Effector CD8-positive, alpha-beta T cell (primary cell): ENCODE measurements around the gene CFHR1.
"Not testable (repeated sequence)": the region's sequence is repeated elsewhere in the genome, so short reads cannot be mapped to it uniquely, and the experiment has no call there.

Experiments used
- DNase-seq: peaks from one replicate; lab custom pipeline; 2025; lab: John Stamatoyannopoulos, UW
- total RNA-seq, 4 experiments: gene quantifications; one replicate each; lab custom pipeline; 2026; lab: John Stamatoyannopoulos, UW

CFHR1 gene
- total RNA-seq = 0 reads per million in 4 experiments

GRCh38 chr1:196819531-196819930 lies at the start of gene CFHR1:
TSS of gene CFHR1 (plus strand) at chr1:196819731. CDS start at chr1:196819845, 114 bp downstream.
- not testable (repeated sequence) for DNase-seq

GRCh38 chr1:196769823-196770222 lies 49.7 kb upstream of the CFHR1 start:
- not testable (repeated sequence) for DNase-seq

GRCh38 chr1:196773713-196774112 lies 45.8 kb upstream of the CFHR1 start:
- no peak for DNase-seq

- no peak for DNase-seq
Observed at GRCh38 chr1:196774175-196774574, 45.4 kb upstream of the CFHR1 start.

- no peak for DNase-seq
Observed at GRCh38 chr1:196774603-196775002, 44.9 kb upstream of the CFHR1 start, which contains the start of gene CFHR3. TSS of gene CFHR3 (plus strand) at chr1:196774840. CDS start at chr1:196774887, 47 bp downstream.

- no peak for DNase-seq
Observed at GRCh38 chr1:196777603-196778002, 41.9 kb upstream of the CFHR1 start.

- DNase-seq = no peak
Observed at GRCh38 chr1:196779093-196779492, 40.4 kb upstream of the CFHR1 start.

GRCh38 chr1:196791252-196791651 lies 28.3 kb upstream of the CFHR1 start:
- DNase-seq = not testable (repeated sequence)

GRCh38 chr1:196794103-196794502 lies 25.4 kb upstream of the CFHR1 start:
- not testable (repeated sequence) for DNase-seq

- no peak for DNase-seq
Observed at GRCh38 chr1:196797891-196798290, 21.6 kb upstream of the CFHR1 start.

- not testable (repeated sequence) for DNase-seq
Observed at GRCh38 chr1:196801920-196802319, 17.6 kb upstream of the CFHR1 start.

- DNase-seq = no peak
Observed at GRCh38 chr1:196808529-196809235, 10.8 kb upstream of the CFHR1 start.

GRCh38 chr1:196817442-196817841 lies 2.1 kb upstream of the CFHR1 start:
- DNase-seq = not testable (repeated sequence)

- DNase-seq = not testable (repeated sequence)
Observed at GRCh38 chr1:196827860-196828259, 8.3 kb downstream of the CFHR1 start.

GRCh38 chr1:196849613-196850492 lies 30.3 kb downstream of the CFHR1 start:
- DNase-seq = not testable (repeated sequence)

- DNase-seq = no peak
Observed at GRCh38 chr1:196856053-196856452, 36.5 kb downstream of the CFHR1 start.

- no peak for DNase-seq
Observed at GRCh38 chr1:196857188-196857587, 37.7 kb downstream of the CFHR1 start.

GRCh38 chr1:196858811-196859210 lies 39.3 kb downstream of the CFHR1 start:
- no peak for DNase-seq

GRCh38 chr1:196860323-196860884 lies 40.9 kb downstream of the CFHR1 start:
- DNase-seq = no peak

- DNase-seq = no peak
Observed at GRCh38 chr1:196861429-196861828, 41.9 kb downstream of the CFHR1 start.

GRCh38 chr1:196866974-196867373 lies 47.4 kb downstream of the CFHR1 start:
- no peak for DNase-seq

GRCh38 chr1:196873385-196873784 lies 53.9 kb downstream of the CFHR1 start:
- no peak for DNase-seq
